Stimulated activated naive CD4-positive, alpha-beta T cell treated with Interleukin-2 at 50 U/mL for 16 hours (primary cell): ENCODE results near the gene C1orf74.

ENCODE experiments used
- DNase-seq: peaks from one replicate; lab custom pipeline; 2025; lab: John Stamatoyannopoulos, UW

The C1orf74 gene

GRCh38 chr1:209770636-209771415 is 13.5 kb downstream of the C1orf74 start:
- no peak for DNase-seq

- no peak for DNase-seq
Measured at GRCh38 chr1:209769971-209770370, 14.4 kb downstream of the C1orf74 start.

DNA sequence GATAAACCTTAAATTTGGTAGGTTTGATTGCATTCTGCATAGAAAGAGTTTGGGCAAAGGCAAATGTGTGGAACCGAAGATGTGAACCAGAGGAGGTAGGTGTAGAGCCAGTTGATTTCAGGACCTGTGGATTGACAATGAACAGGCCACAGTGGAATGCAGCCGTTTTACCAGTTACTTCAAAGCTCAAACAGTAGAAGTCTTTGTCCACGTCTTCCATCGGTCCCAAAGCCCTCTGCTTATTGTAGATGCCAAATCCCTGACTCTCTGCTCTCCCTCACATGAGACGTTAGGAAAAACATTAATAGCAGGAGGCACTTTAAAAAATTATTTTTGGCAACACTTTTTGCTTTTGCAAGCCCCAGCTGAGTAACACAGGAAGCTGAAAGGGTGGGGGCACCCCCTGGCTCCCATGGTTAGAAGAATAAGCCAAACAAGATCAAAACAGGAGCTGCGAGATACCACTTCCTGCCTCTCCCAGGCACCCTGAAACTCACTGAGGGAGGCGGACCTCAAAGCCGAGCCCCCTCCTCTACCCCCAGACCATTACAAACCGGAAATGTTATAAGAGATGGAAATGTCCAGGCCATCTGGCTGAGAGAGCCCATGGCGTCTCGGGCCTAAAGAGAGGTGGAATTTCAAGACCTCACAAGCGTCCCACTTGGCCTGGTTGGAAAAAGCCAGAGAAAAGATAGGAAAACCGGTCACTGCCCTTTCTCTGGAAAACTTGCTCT is 15.0 kb downstream of the C1orf74 start:
- DNase-seq: peak; percentile 72

- peak; percentile 82 for DNase-seq
Measured at GRCh38 chr1:209768354-209768774, 16.0 kb downstream of the C1orf74 start.

DNA sequence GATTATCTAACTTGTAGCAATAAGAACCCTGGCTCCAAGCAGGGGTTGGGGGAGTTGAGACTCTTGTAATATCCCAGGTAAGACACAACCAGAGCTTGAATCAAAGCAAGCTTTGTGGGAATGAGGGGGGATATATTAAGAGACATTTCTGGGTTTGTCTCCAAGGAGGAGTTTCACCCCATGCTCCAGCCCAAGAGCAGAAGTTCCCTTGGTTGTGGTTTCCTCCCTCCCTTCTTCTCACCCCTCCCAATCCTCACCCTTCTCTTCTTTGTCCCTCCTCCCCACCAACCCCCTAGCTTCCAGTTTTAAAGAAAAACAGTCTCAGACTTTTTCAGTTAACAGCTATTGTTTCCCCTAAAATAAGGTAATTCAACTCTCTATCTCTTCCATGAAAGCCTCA is 16.7 kb downstream of the C1orf74 start:
- no peak for DNase-seq

- no peak for DNase-seq
Measured at GRCh38 chr1:209767096-209767495, 17.3 kb downstream of the C1orf74 start.

GRCh38 chr1:209766051-209766450 is 18.3 kb downstream of the C1orf74 start:
- DNase-seq: no peak

GRCh38 chr1:209761011-209761635 is 23.2 kb downstream of the C1orf74 start:
- DNase-seq: no peak

- no peak for DNase-seq
Measured at GRCh38 chr1:209759829-209760359, 24.5 kb downstream of the C1orf74 start.

- no peak for DNase-seq
Measured at GRCh38 chr1:209758400-209758799, 26.0 kb downstream of the C1orf74 start.

GRCh38 chr1:209756615-209757445 is 27.5 kb downstream of the C1orf74 start:
- peak; percentile 28 for DNase-seq

DNA sequence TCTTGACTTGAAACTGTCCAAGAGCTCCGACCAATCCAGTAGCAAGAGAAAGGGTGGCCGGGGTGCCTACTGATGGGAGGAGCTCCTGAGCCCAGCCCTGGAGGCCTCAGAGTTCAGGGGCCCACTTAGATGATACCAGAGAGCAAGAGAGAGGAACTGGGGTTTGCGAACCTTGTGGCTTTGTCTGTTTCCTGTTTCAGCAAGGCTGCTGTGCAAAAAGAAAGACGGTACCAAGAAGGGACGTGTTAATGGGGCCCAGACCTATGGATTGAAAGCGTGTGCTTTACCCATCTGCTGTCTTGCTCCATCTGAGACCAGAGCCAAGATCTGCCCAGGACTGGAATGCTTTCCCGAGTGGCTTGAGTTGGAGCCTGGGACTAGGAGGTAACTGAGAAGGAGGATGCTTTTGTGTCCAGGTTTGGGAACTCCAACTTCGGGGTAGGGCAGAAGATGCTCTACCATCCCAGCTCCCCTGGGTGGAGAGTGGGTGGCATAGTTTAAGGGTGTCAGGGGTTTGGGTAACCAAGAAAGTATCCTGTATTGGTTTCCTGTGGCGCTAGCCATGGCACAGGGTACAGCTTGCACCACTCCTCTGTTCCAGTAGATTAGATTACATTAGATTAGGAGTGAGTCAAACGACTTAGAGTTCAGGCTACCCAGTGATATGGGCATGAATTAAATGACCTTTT is 28.3 kb downstream of the C1orf74 start, which contains the start of gene TRAF3IP3:
Gene TRAF3IP3, plus strand, starts transcription at position 128 of the 689 bp plus-strand sequence. CDS start 3,987 bp downstream, outside the sequence.
- DNase-seq: peak; percentile 70

DNA sequence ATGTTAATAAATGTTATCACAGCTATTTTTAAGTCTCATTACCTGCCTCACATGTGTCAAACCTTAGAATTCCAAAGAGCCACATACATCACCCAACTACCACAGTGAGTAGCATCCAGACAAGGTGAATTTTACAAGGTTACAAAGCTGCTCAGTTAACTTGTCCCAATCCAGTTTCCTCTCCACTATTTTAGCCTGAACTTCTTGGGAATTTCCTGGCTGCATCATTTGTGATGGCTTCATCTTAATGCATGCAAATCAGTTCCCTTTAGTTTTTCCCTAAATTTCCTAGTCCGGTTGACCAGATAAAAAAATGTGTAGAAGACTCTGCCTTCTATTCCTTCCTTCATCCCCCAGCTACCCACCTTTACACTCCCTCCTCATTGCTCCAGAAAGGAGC is 29.1 kb downstream of the C1orf74 start:
- no peak for DNase-seq

GRCh38 chr1:209752890-209753289 is 31.5 kb downstream of the C1orf74 start:
- no peak for DNase-seq

- DNase-seq: peak; percentile 29
Measured at GRCh38 chr1:209751627-209752231, 32.6 kb downstream of the C1orf74 start.

DNA sequence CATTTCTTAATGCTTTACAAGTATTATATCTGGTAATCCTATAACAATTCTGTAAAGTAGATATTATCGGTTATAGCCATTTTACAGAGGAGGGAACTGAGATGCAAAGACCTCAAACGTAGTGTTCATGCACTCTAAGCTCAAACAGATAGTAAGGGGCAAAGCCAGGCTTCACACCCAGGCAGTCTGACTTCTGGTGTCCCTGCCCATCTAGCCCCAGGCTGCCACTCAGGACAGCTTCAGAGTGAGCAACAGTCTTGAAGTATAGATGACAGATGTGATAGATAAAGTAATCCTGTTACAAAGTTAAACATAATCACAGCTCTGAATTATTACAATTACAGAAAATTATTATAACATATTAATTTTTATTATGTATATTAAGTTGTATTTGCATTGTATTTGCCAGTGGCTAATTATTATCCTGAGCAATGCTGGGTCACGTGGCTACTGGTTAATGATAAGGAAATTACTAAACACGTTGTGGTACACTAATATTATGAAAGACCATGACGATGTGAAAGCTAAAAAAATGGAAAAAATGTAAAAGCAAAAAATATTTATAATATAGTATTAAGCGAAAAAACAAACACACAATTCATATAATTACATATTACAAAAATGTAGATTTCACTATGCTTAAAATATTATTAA is 34.6 kb downstream of the C1orf74 start:
- DNase-seq: no peak

DNA sequence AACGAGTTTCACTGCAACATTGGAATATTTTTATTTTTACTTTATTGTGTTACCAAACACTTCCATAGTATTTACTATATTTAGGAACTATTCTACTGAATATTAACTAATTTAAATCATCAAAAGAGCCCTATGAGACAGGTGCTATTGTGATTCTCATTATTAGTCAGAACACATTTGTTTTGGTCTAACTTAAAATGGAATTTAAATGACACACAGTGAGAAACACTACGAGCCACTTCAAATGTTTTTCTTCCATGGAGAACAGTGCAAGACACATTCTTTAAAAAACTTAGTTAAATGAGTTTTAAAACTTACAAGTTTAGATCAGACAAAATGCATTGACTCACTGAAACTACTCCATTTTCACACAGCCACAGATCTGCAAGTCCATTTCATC is 35.2 kb downstream of the C1orf74 start:
- DNase-seq: no peak

DNA sequence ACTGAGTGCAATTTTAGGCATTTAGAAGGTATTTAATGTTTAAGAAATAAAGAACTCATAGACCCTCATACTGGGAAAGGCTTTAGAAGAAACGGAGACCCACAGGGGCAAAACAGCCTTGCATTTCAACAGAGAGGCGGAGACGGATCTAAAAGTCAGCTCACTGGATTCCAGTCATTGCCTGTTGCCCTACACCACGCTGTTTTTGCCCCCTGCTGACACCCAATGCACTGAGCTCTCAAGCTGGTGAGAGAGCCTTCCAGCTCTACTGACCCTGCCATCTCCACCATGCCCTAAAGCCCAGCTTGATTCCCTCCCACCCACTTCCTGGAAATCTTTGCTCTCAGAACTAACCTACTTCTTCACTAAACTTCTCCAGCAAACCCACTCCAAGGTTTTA is 35.7 kb downstream of the C1orf74 start:
- no peak for DNase-seq

- DNase-seq: peak; percentile 85
Measured at GRCh38 chr1:209747580-209748262, 36.6 kb downstream of the C1orf74 start.
